GM12892 (cell line): ENCODE data around the gene NBPF26. TPM values are rescaled to one million over a fixed set of nuclear protein-coding genes. Genes with fewer than 3 reads are reported as not detected.
A peak's percentile ranks its signal among the peaks of the same experiment; 100 is the strongest.
"Not testable (repeated sequence)": the region's sequence is repeated elsewhere in the genome, so short reads cannot be mapped to it uniquely, and the experiment has no call there.

Source experiments
- DNase-seq: peaks from one replicate; pipeline ENCODE4 v3.0.0; 2011; ENCODE audit not compliant: insufficient read length
- FAIRE-seq: peaks from 2 replicates; lab custom pipeline; 2011; peaks lifted over from hg19 to GRCh38; lab: Jason Lieb, UNC
- polyA plus RNA-seq: library from polyadenylated mRNA; unstranded; fragments of >200 nt; gene quantifications from one replicate; pipeline ENCODE4 v1.2.1, GENCODE V29; 2012; ENCODE audit warnings: missing spikeins, inconsistent platforms; ENCODE audit not compliant: missing spikeins

Gene NBPF26
- 7.3 TPM for polyA plus RNA-seq

DNA sequence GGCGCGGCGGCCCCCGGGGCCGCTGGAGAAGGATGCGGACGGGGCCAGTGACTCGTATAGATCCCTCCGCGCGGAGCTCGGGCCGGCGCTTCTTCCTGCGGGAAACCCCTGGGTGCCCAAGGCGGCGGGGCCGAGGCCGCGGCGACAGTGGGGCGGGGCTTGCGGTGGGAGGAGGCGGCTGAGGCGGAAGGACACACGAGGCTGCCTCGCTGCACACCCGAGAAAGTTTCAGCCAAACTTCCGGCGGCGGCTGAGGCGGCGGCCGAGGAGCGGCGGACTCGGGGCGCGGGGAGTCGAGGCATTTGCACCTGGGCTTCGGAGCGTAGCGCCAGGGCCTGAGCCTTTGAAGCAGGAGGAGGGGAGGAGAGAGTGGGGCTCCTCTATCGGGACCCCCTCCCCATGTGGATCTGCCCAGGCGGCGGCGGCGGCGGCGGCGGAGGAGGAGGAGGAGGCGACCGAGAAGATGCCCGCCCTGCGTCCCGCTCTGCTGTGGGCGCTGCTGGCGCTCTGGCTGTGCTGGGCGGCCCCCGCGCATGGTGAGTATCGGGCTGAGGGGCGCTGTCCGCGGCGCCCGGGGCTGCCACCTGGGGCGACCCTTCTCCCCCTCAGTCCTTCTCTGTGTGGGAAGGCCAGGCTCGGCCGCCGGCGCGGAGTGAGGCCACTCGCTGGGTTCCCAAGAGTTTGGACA, at the start of gene NBPF26:
NBPF26 (plus strand) TSS at position 231 of the 688 bp plus-strand sequence.
- peak; percentile 6 for DNase-seq
- FAIRE-seq = not testable (repeated sequence)

DNA sequence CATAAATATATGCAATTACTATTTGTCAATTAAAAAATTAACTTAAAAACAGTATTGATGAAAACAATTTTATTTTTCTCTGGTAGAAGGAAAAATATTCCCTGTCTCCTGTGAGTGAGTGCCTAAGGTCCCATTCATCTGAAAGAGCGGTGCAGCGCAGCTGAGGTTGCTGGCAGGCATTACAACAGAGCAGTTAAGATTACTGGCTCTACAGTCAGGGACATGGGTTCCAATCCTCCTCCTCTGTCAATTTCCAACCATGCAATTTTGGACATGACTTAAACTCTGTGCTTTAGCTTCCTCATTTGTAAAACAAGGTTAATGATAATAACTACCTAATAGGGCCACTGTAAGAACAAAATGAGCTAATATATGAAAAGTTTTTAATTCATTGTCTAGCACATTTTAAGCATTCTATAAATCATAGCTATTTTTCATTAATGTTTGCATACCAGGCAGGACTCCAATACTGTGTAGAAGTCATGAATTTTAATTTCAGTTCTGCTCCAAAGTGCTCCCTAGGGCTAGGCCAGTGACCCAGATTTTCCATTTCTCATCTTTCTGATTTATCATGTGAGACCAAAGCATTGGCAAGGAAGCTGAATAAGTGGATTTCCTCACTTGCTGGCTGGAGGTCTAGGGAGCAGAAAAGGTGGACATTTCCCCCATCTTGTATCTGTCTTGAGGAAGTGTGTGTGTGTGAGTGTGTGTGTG, 43.5 kb upstream of the NBPF26 start:
- not testable (repeated sequence) for DNase-seq, FAIRE-seq

DNA sequence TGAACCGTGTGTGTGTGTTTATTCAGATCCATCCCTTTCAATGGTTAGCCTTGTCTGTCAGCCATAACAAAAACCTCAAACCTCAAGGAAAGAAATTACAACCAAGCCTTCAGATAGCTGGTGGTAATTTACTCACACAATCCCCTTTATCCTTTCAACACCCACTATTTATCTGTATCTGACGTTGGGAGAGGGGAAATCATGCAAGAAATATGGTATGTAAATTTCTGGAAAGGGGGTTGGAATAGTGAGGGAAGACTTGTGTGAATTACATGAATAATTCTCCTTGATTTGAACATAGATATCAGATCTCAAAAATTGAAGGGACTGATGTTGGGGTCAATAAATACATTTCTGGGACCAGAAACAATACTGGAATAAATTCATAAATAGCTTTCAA, 42.8 kb upstream of the NBPF26 start:
- FAIRE-seq = not testable (repeated sequence)

GRCh38 chr1:120684397-120684796, 39.3 kb upstream of the NBPF26 start:
- not testable (repeated sequence) for DNase-seq, FAIRE-seq

More for the DNA sequence above, 42.8 kb upstream of the NBPF26 start:
- not testable (repeated sequence) for DNase-seq

DNA sequence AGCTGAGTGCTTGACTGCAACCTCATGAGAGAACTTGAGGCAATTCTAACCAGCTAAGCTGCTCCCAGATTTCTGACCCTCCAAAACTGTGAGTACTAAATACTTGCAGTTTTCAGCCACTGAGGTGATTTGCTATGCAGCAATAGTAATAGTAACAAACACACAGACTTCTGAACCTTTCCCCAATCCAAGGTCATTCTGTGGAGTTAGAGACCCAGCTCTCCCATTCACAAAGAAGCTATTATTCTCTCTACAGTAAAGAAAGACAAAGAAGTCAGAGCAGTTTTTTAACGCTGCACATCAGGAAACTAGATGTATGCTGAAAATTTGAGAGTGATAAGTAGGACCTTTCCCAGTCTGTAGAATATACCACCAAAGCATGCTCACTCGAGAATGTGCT, 38.1 kb upstream of the NBPF26 start:
- FAIRE-seq = not testable (repeated sequence)

GRCh38 chr1:120687250-120687649, 36.5 kb upstream of the NBPF26 start:
- not testable (repeated sequence) for DNase-seq, FAIRE-seq

More for the DNA sequence above, 38.1 kb upstream of the NBPF26 start:
- not testable (repeated sequence) for DNase-seq

- not testable (repeated sequence) for DNase-seq, FAIRE-seq
Measured at GRCh38 chr1:120700807-120701562, 22.8 kb upstream of the NBPF26 start.

GRCh38 chr1:120723358-120723714, 409 bp upstream of the NBPF26 start:
- DNase-seq, FAIRE-seq: not testable (repeated sequence)

GRCh38 chr1:120724507-120724906, 762 bp downstream of the NBPF26 start:
- not testable (repeated sequence) for DNase-seq, FAIRE-seq

- FAIRE-seq = not testable (repeated sequence)
Measured at GRCh38 chr1:120728811-120729210, 5.1 kb downstream of the NBPF26 start.

DNA sequence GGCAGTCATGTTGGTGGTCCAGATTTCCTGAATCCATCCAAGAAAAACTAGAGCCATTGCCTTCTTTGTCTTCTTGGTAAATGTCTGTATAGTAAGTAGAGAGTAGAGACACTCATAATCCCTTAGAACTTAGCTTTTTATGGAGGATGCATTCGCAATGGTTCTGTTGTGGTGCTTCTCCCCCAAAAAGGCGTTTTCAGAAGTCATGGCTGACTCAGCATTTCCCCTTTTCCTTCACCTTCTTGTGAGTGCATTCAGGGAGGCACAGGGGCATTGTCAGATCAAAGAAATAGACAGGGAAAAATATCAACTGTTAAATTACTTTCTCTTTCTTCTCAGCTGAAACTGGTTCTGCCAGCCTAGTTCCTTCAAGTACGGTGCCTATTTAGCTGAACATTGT, 45.3 kb downstream of the NBPF26 start:
- not testable (repeated sequence) for DNase-seq, FAIRE-seq

More at GRCh38 chr1:120728811-120729210, 5.1 kb downstream of the NBPF26 start:
- not testable (repeated sequence) for DNase-seq

GRCh38 chr1:120805452-120805851, 81.7 kb downstream of the NBPF26 start:
- FAIRE-seq, DNase-seq: not testable (repeated sequence)

- FAIRE-seq, DNase-seq: not testable (repeated sequence)
Measured at GRCh38 chr1:120811822-120812221, 88.1 kb downstream of the NBPF26 start.

- FAIRE-seq, DNase-seq: not testable (repeated sequence)
Measured at GRCh38 chr1:120825051-120825450, 101.3 kb downstream of the NBPF26 start.

DNA sequence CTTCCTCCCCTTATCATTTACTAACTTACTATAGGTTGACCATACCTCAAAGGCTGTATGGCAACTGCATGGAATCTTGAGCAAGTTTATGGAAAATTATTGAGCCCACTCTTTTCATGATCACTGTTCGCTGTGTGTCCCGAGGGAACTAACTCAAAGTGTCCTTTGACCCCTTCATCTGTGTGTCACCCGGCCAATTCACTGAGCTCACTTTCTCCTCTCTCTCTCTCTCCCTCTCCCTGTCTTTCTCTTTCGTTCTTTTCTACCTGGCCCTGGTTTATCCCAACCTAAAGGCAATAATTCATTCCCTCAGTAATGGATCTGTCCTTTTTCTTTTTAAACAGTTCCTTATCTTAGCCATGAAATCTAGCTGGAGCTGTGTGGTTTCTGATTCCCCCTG, 102.9 kb downstream of the NBPF26 start:
- DNase-seq, FAIRE-seq: not testable (repeated sequence)

DNA sequence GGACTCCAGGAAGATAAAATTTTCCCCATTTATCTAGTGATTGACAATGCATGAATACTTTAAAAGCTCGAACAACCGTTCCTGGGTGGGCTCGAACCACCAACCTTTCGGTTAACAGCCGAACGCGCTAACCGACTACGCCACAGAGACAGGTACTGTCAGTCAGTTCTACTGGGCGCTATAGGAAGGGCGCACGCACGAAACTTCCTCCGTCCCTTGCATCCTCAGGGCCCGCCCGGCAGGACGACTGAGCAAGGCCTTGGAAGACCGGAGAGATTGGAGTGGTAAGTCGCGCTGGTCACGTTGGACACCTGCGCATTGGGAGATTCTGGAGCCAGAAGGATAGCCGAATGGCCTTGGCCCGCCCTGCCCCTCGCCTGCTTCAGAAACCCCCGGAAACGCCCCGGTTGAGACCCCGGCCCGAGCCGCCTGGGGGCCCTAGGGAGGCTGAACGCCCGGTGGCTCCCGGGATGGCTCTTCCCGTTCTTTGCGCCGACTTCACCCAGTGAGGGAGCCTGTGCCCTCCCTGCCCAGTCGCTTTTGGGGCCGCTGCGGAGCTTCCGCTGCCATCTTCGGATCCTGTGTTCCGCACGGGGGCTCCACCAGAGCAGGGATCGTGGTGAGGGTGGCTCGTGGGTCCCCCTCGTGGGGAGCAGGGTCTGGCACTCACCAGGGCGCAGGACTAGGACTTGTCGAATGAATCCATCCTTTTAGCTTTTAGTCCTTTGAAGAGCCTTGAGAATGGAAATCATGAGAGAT, 120.6 kb downstream of the NBPF26 start:
- peak; percentile 4 for DNase-seq
- not testable (repeated sequence) for FAIRE-seq

DNA sequence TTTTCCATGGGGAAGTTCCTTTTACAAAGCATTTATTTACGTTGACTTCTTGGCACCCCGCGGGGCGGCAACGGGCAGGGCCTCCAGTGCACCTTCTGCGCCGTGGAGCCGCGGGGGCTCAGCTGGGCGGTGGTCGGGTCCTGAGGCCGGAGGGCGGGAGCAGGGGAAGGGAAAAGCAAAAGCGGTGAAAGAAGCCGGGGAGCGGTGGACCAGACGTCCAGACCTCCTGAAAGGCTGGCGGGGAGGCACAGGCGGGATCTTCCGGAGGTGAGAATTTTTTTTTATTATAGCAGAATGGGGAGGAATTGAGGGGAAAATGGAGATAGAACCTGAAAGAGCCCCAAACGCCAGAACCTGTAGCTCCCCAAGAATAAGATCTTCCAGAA, 121.2 kb downstream of the NBPF26 start:
- not testable (repeated sequence) for DNase-seq, FAIRE-seq

DNA sequence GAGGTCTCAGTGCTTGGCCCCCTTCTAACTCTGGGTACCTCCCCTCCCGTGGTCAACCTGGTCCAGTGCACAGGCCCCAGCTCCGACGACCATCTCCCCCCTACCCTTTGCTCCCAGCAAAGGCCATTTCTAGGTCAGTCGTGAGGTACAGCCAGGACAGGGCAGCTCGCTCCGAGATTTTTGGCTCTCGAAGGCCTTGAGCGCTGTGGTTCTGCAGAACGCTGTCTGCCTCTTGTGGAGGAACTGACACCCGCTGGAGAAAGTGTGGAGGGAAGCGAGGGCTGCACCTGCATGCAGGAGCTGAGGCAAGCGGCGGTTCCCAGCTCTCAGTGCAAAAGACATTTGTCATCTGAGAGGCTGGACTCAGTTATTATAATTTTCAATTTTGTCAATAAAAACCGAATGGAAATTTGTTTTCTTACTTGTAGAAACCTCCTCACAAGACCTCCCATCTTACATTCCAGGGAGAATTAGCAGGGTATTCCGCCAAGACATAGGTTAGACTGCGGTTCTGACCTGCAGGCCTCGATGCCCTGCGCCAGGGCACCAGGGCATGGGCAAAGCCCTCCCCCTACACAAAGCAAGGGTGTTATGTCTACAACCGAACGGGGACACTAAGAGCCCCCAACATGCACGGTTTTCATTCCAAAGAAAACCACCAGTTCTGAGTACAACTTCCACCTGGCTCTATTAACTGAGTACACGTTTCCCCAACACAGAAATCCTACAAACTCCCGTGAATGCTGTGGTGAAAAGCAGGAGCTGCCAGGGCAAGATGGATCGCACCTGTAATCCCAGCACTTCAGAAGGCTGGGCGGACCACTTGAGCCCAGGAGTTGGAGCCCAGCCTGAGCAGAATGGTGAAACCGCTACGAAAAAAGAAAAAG, 125.9 kb downstream of the NBPF26 start:
- not testable (repeated sequence) for FAIRE-seq, DNase-seq

GRCh38 chr1:120850287-120850536, 126.5 kb downstream of the NBPF26 start:
- not testable (repeated sequence) for DNase-seq, FAIRE-seq
